Measurements from ENCODE around the gene REELD1.

The REELD1 gene

GRCh38 chr4:146263793-146264192, 49.5 kb downstream of the REELD1 start:
- DNase-seq (ENCODE audit: insufficient read length, low spot score) (no peak), FAIRE-seq (no peak)

GRCh38 chr4:146265950-146266490, 51.7 kb downstream of the REELD1 start:
- no peak for DNase-seq (ENCODE audit: insufficient read length, low spot score)
- no peak for FAIRE-seq

- no peak for FAIRE-seq
- DNase-seq (ENCODE audit: insufficient read length, low spot score): no peak
Observed at GRCh38 chr4:146267826-146268225, 53.5 kb downstream of the REELD1 start.

GRCh38 chr4:146269228-146269653, 54.9 kb downstream of the REELD1 start:
- FAIRE-seq (no peak), DNase-seq (ENCODE audit: insufficient read length, low spot score) (no peak)

- no peak for DNase-seq (ENCODE audit: insufficient read length, low spot score)
Observed at GRCh38 chr4:146271466-146271865, 57.1 kb downstream of the REELD1 start.

GRCh38 chr4:146273204-146273901, 59.0 kb downstream of the REELD1 start:
- no peak for DNase-seq (ENCODE audit: insufficient read length, low spot score)
- no peak for FAIRE-seq

More at GRCh38 chr4:146271466-146271865, 57.1 kb downstream of the REELD1 start:
- FAIRE-seq: no peak

- DNase-seq (ENCODE audit: insufficient read length, low spot score) (no peak), FAIRE-seq (no peak)
Observed at GRCh38 chr4:146274774-146275173, 60.4 kb downstream of the REELD1 start.

GRCh38 chr4:146275370-146275769, 61.0 kb downstream of the REELD1 start:
- no peak for FAIRE-seq

GRCh38 chr4:146278986-146279385, 64.6 kb downstream of the REELD1 start:
- no peak for DNase-seq (ENCODE audit: insufficient read length, low spot score)

More at GRCh38 chr4:146275370-146275769, 61.0 kb downstream of the REELD1 start:
- DNase-seq (ENCODE audit: insufficient read length, low spot score): no peak

More at GRCh38 chr4:146278986-146279385, 64.6 kb downstream of the REELD1 start:
- no peak for FAIRE-seq

All from HTR-8/SVneo (cell line).